Measurements from ENCODE around the gene RAB11B.
A peak's percentile ranks its signal among the peaks of the same experiment; 100 is the strongest.

RAB11B gene

GRCh38 chr19:8444677-8445487, 54.7 kb downstream of the RAB11B start, which contains the start of gene HNRNPM:
Gene HNRNPM (plus strand): TSS chr19:8444975. CDS start chr19:8444999, 24 bp downstream.
- TF ChIP-seq, protein P1, sequence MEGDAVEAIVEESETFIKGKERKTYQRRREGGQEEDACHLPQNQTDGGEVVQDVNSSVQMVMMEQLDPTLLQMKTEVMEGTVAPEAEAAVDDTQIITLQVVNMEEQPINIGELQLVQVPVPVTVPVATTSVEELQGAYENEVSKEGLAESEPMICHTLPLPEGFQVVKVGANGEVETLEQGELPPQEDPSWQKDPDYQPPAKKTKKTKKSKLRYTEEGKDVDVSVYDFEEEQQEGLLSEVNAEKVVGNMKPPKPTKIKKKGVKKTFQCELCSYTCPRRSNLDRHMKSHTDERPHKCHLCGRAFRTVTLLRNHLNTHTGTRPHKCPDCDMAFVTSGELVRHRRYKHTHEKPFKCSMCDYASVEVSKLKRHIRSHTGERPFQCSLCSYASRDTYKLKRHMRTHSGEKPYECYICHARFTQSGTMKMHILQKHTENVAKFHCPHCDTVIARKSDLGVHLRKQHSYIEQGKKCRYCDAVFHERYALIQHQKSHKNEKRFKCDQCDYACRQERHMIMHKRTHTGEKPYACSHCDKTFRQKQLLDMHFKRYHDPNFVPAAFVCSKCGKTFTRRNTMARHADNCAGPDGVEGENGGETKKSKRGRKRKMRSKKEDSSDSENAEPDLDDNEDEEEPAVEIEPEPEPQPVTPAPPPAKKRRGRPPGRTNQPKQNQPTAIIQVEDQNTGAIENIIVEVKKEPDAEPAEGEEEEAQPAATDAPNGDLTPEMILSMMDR (IDR thresholded peaks at IDR 0.05; ENCODE audit: low read depth, low read length), result no peak
- peak; percentile 93 for DNase-seq (ENCODE audit: extremely low read depth, low read depth)

GRCh38 chr19:8445488-8446001, 55.4 kb downstream of the RAB11B start:
- TF ChIP-seq, protein P1 (IDR thresholded peaks at IDR 0.05; ENCODE audit: low read depth, low read length), result no peak
- DNase-seq (ENCODE audit: extremely low read depth, low read depth), result no peak

GRCh38 chr19:8446061-8446709, 56.0 kb downstream of the RAB11B start:
- TF ChIP-seq, protein P1 (IDR thresholded peaks at IDR 0.05; ENCODE audit: low read depth, low read length), result no peak
- no peak for DNase-seq (ENCODE audit: extremely low read depth, low read depth)

DNA sequence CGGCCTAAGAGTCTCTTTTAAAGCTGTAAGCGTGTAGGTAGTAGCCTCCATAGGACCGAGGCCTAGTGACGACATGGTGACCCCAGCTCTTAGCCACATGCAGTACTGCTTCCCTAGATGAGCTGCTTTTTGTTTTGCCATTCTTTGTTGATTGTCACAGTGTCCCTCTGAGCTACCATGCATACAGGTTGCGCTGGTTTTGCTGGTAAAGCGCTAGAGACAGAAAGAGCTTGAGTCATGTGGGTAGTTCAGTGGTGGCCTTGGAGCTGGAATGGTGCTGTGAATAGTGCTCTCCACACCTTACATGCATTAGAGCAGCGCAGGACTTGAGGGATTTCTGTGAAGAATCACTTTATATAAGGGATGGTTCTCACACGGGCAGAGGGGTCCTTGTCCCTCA, 59.7 kb downstream of the RAB11B start:
- DNase-seq (ENCODE audit: extremely low read depth, low read depth), result no peak
- TF ChIP-seq, protein P1 (IDR thresholded peaks at IDR 0.05; ENCODE audit: low read depth, low read length), result no peak

- TF ChIP-seq, protein P1 (IDR thresholded peaks at IDR 0.05; ENCODE audit: low read depth, low read length), result no peak
Measured at GRCh38 chr19:8451377-8451776, 61.2 kb downstream of the RAB11B start.

GRCh38 chr19:8451885-8452284, 61.7 kb downstream of the RAB11B start:
- no peak for DNase-seq (ENCODE audit: extremely low read depth, low read depth)
- TF ChIP-seq, protein P1 (IDR thresholded peaks at IDR 0.05; ENCODE audit: low read depth, low read length), result no peak

More at GRCh38 chr19:8451377-8451776, 61.2 kb downstream of the RAB11B start:
- no peak for DNase-seq (ENCODE audit: extremely low read depth, low read depth)
